Large intestine (tissue), 3 donors: Measurements from ENCODE around the gene SLC22A23. TPM values are rescaled to one million over a fixed set of nuclear protein-coding genes. Genes with fewer than 3 reads are reported as not detected.

Experiments
- DNase-seq, 2 donors: peaks; one replicate each; pipeline versions ENCODE4 v3.0.0 to v3.0.0-alpha.2; 2013
- H3K27ac ChIP-seq: one replicate; pipeline ENCODE4 v1.5.1; 2013; ENCODE audit warnings: low read length
- H3K27me3 ChIP-seq: 2 replicates; pipeline ENCODE4 v1.6.1; 2013; ENCODE audit warnings: low read length; ENCODE audit not compliant: control insufficient read depth, insufficient read depth
- H3K36me3 ChIP-seq: 2 replicates; pipeline ENCODE4 v1.6.1; 2013; ENCODE audit warnings: low read length; ENCODE audit not compliant: control insufficient read depth, insufficient read depth
- H3K4me1 ChIP-seq: one replicate; pipeline ENCODE4 v1.6.1; 2013; ENCODE audit warnings: low read length; ENCODE audit not compliant: control insufficient read depth, insufficient read depth
- H3K4me3 ChIP-seq: one replicate; pipeline ENCODE4 v1.5.1; 2013; ENCODE audit warnings: low read length
- H3K9me3 ChIP-seq: one replicate; pipeline ENCODE4 v1.6.1; 2013; ENCODE audit warnings: mild to moderate bottlenecking, low read depth, low read length, moderate library complexity; ENCODE audit not compliant: control insufficient read depth
- WGBS: methylation state at CpG from one replicate; pipeline ENCODE4 v1.1.5; 2013; ENCODE audit warnings: low lambda C conversion rate; ENCODE audit not compliant: insufficient coverage; 5-methylcytosine and 5-hydroxymethylcytosine counted together
- polyA plus RNA-seq: library from polyadenylated mRNA; unstranded; fragments of 120-200 nt; gene quantifications from one replicate; pipeline ENCODE4 v1.2.1, GENCODE V29; 2013

SLC22A23 gene
- polyA plus RNA-seq, 1 donor = 34.7 TPM

DNA sequence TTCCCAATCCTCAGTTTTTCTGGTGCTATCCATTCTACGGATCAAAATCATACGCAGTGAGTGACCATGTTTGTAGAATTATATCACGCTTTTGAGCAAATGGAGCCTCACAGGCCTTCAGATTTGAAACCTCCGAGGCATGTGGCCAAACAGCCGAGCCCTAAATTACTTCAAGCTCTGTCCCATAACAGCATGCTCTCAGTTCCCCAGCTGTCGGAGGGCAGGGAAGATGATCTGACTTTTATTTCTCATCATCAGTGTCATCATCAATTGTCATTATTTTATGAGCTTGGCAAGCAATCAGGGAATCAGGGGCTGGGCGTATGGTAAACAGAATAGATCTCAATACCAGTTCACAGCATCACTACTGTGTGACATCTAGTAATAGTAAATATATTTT is 124.9 kb downstream of the SLC22A23 start:
- WGBS = no CpG with 5 or more reads among the region's 7 CpGs
- Histone ChIP-seq H3K36me3 (no peaks in the 10 kb centered on the region), H3K4me1 (no peaks in the 10 kb centered on the region), H3K27me3 (no peaks in the 10 kb centered on the region), H3K27ac (no peak overlapping the region), H3K4me3 (no peak overlapping the region), H3K9me3 (no peaks in the 10 kb centered on the region)
- DNase-seq = no peak

- no peaks in the 10 kb centered on the region for H3K4me1 ChIP-seq
- no peaks in the 10 kb centered on the region for H3K36me3 ChIP-seq
- 80% methylated on average over 1 of the region's 2 CpGs for WGBS
- H3K9me3 ChIP-seq = no peaks in the 10 kb centered on the region
- no peak for DNase-seq
- no peak overlapping the region for H3K4me3 ChIP-seq
- no peaks in the 10 kb centered on the region for H3K27me3 ChIP-seq
- no peak overlapping the region for H3K27ac ChIP-seq
Measured at GRCh38 chr6:3331494-3331893, 125.4 kb downstream of the SLC22A23 start.

- no peaks in the 10 kb centered on the region for H3K36me3 ChIP-seq
- H3K4me1 ChIP-seq = peaks cover 5% of the 10 kb centered on the region
- H3K27ac ChIP-seq = no peak overlapping the region
- no peaks in the 10 kb centered on the region for H3K9me3 ChIP-seq
- no peak overlapping the region for H3K4me3 ChIP-seq
- WGBS = no CpG with 5 or more reads among the region's 6 CpGs
- DNase-seq = no peak
- H3K27me3 ChIP-seq = no peaks in the 10 kb centered on the region
Measured at GRCh38 chr6:3330199-3330598, 126.7 kb downstream of the SLC22A23 start.

- Histone ChIP-seq H3K36me3 (no peaks in the 10 kb centered on the region), H3K9me3 (no peaks in the 10 kb centered on the region), H3K27ac (no peak overlapping the region), H3K27me3 (no peaks in the 10 kb centered on the region), H3K4me3 (no peak overlapping the region), H3K4me1 (peaks cover 7% of the 10 kb centered on the region)
- no peak for DNase-seq
- WGBS = no CpG with 5 or more reads among the region's 26 CpGs
Measured at GRCh38 chr6:3329393-3330051, 127.3 kb downstream of the SLC22A23 start.

DNA sequence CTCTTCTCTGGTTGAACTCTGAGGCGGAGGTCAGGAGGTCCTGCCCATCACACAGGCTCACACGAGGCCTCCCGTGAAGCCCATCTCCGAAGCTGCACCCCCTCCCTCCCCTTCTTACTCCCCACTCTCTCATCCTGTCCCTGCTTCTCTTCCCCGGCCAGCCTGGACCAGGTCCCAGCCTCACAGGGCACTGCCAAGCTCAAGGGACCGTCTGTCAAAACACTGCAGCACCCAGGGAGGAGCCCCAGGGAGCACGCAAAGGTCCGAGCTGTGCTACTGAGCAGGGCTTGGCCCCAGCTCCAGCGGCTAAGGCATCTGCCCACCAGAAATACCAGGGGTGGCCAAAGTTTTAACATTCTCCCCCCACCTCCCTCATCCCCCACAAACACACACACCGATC is 128.1 kb downstream of the SLC22A23 start:
- peaks cover 11% of the 10 kb centered on the region for H3K4me1 ChIP-seq
- no peak overlapping the region for H3K27ac ChIP-seq
- H3K9me3 ChIP-seq = no peaks in the 10 kb centered on the region
- peaks cover 1% of the 10 kb centered on the region for H3K36me3 ChIP-seq
- no peak overlapping the region for H3K4me3 ChIP-seq
- no peaks in the 10 kb centered on the region for H3K27me3 ChIP-seq
- WGBS = 80% methylated on average over 3 of the region's 10 CpGs
- no peak for DNase-seq

DNA sequence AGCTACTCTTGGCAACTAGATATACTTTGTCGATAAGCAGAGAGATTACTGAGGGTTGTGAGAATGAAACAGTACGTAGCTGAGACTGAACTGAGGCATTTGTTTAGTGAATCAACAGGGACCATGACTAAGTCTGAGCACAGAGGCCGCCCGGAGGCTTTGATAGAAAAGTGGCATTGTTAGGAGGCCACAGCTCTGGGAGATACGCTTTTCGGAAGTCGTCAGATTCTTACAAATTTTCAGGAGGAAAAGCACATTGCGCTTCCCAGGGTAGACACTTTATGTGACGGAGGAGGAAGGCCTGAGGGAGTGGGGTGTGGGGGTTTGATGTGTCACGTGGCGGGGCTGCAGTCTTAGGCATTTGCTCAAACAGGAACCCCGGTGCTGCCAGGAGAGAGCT is 128.7 kb downstream of the SLC22A23 start:
- H3K27ac ChIP-seq = no peak overlapping the region
- whole genome bisulfite sequencing = no CpG with 5 or more reads among the region's 12 CpGs
- H3K4me1 ChIP-seq = peaks cover 11% of the 10 kb centered on the region
- H3K27me3 ChIP-seq = no peaks in the 10 kb centered on the region
- H3K9me3 ChIP-seq = no peaks in the 10 kb centered on the region
- no peak overlapping the region for H3K4me3 ChIP-seq
- H3K36me3 ChIP-seq = peaks cover 8% of the 10 kb centered on the region
- DNase-seq = no peak

DNA sequence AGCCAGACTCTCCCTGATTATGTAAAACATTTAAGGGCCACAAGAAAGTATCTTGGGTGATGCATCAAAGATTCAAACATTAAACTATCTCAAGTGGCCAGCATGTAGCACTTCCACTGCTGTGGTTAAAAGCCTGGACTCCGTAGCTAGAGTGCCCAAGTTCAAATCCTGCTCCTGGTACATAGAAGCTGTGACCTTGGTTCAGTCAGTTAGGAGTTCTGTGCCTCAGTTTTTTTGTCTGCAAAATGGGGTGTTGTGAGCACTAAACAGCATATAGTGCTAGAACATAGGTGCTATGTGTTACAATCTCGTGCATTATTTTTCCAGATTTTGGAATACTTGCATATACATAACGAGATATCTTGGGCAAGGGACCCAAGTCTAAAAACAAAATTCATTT is 129.4 kb downstream of the SLC22A23 start:
- DNase-seq = no peak

DNA sequence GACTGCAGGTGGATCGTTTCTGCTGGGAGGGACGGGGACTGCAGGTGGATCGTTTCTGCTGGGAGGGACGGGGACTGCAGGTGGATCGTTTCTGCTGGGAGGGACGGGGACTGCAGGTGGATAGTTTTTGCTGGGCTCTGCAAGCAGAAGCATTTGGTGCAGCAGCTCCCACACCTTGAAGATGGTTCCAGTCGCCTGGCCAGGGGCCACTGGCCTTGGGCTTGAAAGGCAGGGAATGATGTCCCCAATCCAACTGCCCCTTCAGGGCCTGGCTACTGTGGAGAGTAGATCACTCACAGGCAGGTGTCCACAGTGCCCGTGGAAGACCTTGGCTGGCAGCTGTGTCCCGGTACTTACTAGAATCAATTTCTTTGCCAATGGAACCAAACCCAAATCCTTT is 129.9 kb downstream of the SLC22A23 start:
- H3K27ac ChIP-seq = no peak overlapping the region

More for the DNA sequence above, 129.4 kb downstream of the SLC22A23 start:
- peaks cover 11% of the 10 kb centered on the region for H3K4me1 ChIP-seq
- peaks cover 12% of the 10 kb centered on the region for H3K36me3 ChIP-seq
- H3K27me3 ChIP-seq = no peaks in the 10 kb centered on the region
- no peaks in the 10 kb centered on the region for H3K9me3 ChIP-seq
- H3K4me3 ChIP-seq = no peak overlapping the region
- 100% methylated on average over 2 of the region's 3 CpGs for WGBS
- H3K27ac ChIP-seq = no peak overlapping the region

DNA sequence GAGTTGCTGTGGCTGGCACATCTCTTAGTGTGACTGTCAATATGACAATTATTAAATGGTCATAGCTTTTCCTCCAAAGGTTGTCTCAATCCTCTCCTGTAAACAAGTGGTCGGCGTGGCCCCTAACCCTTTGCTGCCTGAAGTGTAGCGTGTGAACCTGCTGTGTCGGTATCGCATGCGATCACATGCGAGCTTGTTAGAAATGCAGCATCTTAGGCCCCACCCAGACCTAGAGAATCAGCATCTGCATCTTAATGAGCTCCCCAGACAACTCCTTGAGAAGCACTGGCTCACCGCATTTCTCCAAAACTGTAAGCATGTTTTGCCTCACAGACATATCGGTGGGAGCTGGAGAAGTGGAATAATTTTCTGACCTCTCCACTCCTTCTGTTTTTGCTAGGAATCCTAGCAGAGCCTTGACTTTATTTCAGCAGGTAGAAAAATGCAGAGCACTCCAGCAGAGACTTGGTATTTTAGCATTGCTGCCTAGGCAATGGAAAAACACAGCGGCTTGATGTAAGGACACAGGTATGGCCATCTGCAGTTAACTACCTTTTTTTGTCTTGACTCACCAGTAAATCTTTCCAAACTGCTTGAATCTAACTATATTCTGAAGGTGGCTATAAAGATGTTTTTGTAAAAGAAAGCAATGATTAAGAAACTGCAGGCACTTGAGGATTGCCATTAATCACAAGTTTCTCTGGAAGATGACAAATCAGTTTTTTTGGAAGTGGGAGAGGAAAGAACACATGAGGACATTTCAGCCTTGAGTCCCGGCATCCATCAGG is 130.5 kb downstream of the SLC22A23 start:
- Histone ChIP-seq H3K9me3 (no peaks in the 10 kb centered on the region), H3K27me3 (no peaks in the 10 kb centered on the region), H3K36me3 (peaks cover 20% of the 10 kb centered on the region), H3K27ac (peak overlapping the region; percentile 1), H3K4me1 (peaks cover 11% of the 10 kb centered on the region), H3K4me3 (no peak overlapping the region)
- no CpG with 5 or more reads among the region's 11 CpGs for WGBS
- no peak for DNase-seq

More for the DNA sequence above, 129.9 kb downstream of the SLC22A23 start:
- DNase-seq = no peak
- H3K36me3 ChIP-seq = peaks cover 15% of the 10 kb centered on the region
- H3K4me3 ChIP-seq = no peak overlapping the region
- H3K4me1 ChIP-seq = peaks cover 11% of the 10 kb centered on the region
- H3K9me3 ChIP-seq = no peaks in the 10 kb centered on the region
- no CpG with 5 or more reads among the region's 9 CpGs for WGBS
- H3K27me3 ChIP-seq = no peaks in the 10 kb centered on the region

- no peak overlapping the region for H3K4me3 ChIP-seq
- no peaks in the 10 kb centered on the region for H3K27me3 ChIP-seq
- DNase-seq = peak; percentile 31 to 42
- peaks cover 11% of the 10 kb centered on the region for H3K4me1 ChIP-seq
- peak overlapping the region; percentile 1 for H3K27ac ChIP-seq
- H3K9me3 ChIP-seq = no peaks in the 10 kb centered on the region
- peaks cover 28% of the 10 kb centered on the region for H3K36me3 ChIP-seq
Measured at GRCh38 chr6:3325210-3325609, 131.6 kb downstream of the SLC22A23 start.
